Retina (tissue), 1 donor: ENCODE measurements around the gene TPST2.
"Not testable (repeated sequence)": the region's sequence is repeated elsewhere in the genome, so short reads cannot be mapped to it uniquely, and the experiment has no call there.

Experiments used
- DNase-seq: peaks from one replicate; pipeline ENCODE4 v3.0.0-alpha.2; 2016

TPST2 gene

GRCh38 chr22:26589845-26590736 lies at the start of gene TPST2:
Gene TPST2, minus strand, starts transcription at chr22:26590132. Its CDS starts 48,502 bp downstream, at chr22:26541630.
- peak; percentile 68 for DNase-seq

- no peak for DNase-seq
These were observed 46.4 kb upstream of the TPST2 start for GRCh38 chr22:26636296-26636695.

DNA sequence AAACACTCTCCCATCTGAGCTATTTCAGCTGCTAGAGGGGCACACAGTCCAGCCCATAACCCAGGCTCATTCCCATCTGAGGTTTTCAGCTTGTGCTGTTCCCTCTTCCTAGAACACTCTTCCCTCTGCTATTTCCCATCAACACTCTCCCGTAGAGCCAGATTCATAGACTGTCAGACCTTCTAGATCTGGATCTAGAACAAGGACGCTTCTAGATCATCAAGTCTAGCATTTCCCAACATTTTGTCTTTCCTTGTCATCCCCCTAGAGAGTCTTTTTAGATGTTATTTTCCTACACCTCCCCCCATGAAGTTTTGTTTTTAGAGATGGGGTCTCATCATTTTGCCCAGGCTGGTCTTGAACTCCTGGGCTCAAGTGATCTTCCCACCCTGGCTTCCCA lies 45.2 kb upstream of the TPST2 start:
- no peak for DNase-seq

GRCh38 chr22:26634189-26634588 lies 44.3 kb upstream of the TPST2 start:
- no peak for DNase-seq

GRCh38 chr22:26632422-26633155 lies 42.7 kb upstream of the TPST2 start:
- DNase-seq = no peak

GRCh38 chr22:26631282-26631681 lies 41.4 kb upstream of the TPST2 start:
- no peak for DNase-seq

DNA sequence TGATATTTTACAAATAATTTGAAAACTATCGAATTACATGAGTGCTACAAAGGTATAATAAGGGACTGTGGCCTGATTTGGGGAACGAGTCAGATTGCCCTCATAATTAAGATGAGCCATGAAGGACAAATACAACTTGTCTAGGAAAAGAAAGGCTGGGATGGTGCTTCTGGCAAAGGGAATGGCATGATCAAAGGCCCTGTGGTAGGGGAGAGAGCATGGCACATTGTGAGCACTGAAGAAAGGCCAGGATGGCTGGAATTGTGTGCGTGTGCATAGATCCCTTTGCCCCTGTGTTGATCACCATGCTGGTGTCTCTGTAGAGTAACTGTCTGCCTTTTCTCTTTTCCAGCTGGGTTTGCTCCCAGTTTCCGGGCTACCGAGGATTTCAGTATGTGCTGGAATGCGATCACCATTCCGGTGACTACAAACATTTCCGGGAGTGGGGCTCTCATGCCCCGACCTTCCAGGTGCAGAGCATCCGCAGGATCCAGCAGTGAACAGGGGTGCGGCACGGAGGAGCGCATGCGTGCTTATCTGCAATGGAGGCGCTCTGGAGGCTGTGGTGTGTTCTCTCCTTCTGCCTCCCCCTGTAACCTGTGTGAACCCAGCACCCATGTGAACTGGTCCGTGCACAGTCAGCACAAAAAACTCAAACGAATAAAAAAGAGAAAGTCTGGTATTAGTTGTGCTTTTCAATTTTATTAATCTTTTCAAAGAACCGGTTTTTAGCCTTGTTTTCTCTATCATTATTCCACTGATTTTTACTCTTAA lies 40.2 kb upstream of the TPST2 start:
- DNase-seq = no peak

DNA sequence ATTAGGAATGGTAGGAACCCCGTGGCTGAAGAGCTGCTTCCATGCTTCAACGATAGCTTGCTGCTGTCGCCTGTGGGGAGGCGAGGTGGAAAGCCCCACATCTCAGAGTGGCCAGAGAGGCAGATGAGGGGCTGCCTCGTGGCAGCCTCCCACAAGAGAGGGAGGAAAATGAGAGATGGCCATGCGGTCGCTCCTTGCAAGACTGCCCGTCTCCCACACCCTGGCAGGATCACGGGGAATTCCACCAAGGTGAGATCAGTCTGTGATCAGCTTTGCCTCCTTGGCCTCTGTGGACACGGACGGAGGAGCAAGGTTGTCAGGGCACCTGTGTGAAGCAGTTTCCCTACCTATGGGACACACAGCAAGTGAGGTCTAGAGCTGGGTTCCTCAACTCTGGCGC lies 34.9 kb upstream of the TPST2 start:
- DNase-seq = no peak

DNA sequence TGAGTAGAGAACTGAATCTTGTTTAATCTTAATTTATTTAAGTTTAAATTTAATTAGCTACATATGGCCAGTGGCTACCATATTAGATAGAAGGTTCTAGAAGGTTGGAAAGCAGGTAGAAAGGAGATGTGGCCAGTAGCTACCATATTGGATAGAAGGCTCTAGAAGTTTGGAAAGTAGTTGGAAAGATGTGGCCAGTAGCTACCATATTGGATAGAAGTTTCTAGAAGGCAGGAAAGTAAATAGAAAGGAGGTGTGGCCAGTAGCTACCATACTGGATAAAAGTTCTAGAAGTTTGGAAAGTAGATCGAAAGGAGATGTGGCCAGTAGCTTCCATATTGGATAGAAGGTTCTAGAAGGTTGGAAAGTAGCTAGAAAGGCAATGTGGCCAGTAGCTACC lies 34.1 kb upstream of the TPST2 start:
- DNase-seq = no peak

DNA sequence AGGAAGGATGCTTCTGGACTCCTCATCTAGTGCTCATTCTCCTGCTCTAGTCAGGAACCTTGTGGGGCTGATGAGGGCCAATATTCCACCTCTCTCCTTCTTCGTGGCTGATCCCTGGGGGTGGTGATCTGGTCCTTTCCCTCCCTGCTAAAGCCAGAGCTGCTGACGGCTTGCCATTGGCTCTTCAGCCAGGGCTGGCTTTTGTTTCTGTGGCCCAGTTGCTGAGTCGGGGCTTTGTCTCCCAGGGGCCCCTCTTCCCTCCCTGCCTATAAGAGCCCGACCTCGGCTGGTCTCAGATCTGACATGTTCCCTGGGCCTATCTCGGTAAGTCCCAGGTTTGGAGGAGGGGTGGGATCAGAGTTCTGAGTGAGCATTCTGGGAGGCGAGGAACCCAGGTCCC lies 31.7 kb upstream of the TPST2 start, which contains the start of gene CRYBA4:
Gene CRYBA4, plus strand, starts transcription at position 301 of the 400 bp plus-strand sequence. CDS start 634 bp downstream, outside the sequence.
- DNase-seq = no peak

DNA sequence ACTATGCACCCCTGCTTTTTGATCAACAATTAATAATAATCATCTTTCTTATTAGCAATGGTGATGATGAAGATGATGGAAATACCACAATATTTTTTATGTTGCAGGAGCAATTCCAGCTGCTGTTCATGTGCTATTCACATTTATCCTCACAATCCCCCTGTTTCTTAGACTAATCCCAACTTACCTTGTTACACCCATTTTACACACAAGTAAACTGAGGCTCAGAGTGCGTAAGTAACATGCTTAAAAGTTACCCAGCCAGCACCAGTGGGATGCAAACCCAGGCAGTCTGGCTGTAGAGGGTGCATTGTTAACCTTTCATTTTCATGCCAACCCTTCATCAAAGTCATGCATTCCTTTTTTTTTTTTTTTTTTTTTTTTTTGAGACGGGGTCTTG lies 30.3 kb upstream of the TPST2 start:
- DNase-seq = no peak

DNA sequence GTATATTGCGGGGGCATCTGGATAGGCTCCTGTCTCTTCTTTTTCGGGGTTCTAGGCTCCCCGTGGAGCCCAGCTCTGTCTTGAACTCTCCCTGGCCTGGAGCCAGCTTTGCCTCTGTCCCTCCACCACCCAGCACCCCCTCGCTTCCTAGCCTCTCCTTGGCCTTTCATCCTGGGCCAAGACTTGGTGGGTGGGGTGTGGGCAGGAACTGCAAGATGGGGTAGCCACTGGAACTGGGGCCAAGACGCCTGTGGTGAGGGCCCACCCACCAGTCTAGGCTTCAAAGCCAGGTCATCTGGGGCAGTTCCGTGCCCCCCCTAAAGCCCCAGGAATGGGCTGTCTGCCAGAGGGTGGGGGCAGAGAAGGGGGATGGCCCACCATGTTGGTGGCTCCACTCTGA lies 29.6 kb upstream of the TPST2 start:
- DNase-seq = no peak

GRCh38 chr22:26618455-26618854 lies 28.5 kb upstream of the TPST2 start:
- DNase-seq = no peak

DNA sequence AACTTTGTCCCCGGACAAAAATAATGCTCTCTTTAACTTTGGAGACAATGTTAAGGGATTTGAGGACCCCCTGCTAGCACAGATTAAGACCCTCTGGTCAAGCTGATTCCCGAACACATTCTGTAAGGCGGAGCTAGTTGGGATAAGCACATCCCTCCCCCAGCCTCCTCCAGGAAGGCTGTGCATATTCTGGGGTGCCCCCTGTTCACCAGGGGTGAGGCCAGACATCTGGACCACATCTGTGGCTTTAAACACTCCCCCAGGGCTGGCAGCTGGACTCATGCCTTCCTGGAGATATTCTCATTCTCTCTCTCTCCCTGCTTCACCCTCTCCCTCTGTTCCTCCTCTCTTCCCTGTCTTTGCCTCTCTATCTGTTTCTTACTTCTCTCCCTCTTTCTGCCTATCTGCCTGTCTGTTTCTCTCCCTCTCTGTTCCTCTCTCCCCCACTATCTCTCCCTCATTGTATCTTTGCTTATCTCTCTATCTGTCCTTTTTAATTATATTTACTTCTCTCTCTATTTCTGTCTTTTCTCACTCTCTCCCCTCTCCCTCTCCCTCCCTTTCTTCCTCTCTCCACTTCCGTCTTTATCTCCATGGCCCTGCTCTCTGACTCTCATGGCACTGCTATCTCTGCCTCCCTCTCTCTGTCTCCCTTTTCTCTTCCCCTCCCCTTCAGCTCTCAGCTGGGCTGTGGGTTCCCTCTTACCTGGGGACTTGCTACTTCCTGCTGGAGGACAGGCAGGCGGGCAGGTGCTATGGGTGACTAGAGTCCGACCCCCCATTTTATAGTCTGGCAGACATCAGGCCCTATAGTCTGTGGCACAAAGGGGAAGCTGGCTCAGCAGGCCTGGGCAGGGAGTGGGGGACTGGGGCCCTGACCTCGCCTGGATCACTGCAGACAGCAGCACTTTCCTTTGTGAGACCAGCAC lies 27.6 kb upstream of the TPST2 start, which contains the start of gene CRYBB1:
Gene CRYBB1, minus strand, starts transcription at position 757 of the 929 bp plus-strand sequence. CDS start 1,708 bp downstream, outside the sequence.
- DNase-seq = no peak

GRCh38 chr22:26616650-26617049 lies 26.7 kb upstream of the TPST2 start:
- DNase-seq = no peak

- DNase-seq = no peak
These were observed 26.0 kb upstream of the TPST2 start for GRCh38 chr22:26615830-26616435.

- DNase-seq = no peak
These were observed 25.2 kb upstream of the TPST2 start for GRCh38 chr22:26615149-26615548.

DNA sequence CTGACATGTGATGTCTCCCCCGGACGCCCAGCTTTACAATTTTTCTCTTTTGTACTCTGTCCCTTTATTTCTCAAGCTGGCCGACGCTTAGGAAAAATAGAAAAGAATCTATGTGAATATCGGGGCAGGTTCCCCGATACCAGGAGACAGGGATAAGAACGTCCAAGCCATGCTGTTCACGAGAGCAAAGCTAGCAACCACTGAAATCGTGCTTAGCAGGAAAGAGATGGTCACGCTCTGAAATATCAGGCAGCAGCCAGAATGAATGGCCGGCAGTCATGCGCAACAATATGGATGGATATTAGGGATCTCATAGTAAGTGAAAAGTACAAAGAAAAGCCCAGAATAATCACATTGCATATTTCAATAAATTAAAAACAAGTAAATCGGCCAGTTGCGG lies 24.4 kb upstream of the TPST2 start:
- no peak for DNase-seq

DNA sequence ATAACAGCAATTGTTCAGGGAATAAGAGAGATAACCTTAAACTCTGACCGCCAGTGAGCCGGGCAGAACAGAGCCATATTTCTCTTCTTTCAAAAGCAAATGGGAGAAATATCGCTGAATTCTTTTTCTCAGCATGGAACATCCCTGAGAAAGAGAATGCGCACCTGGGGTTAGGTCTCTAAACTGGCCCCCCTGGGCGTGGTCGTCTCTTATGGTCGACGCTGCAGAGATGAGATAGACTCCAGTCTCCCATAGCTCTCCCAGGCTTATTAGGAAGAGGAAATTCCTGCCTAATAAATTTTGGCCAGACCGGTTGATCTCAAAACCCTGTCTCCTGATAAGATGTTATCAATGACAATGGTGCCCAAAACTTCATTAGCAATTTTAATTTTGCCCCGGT lies 23.8 kb upstream of the TPST2 start:
- DNase-seq = not testable (repeated sequence)

DNA sequence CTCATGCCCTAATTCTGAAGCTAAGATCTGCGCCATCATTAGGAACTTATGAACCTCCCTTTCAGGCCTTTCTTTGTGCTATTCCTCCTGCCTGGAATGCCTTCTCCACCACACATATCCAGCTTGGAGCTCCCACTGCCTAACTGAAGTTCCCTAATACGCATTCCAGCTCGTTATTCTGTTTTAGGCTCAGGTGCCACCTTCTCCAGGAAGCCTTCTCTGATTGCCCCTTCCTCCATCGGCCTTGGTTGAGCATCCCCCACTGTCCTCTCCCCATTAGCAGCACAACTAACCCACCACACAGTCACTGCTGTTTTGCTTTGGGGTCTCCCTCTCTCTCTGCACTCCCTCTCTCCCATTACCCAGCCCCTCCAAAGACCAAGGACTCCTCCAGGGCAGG lies 22.7 kb upstream of the TPST2 start:
- no peak for DNase-seq

DNA sequence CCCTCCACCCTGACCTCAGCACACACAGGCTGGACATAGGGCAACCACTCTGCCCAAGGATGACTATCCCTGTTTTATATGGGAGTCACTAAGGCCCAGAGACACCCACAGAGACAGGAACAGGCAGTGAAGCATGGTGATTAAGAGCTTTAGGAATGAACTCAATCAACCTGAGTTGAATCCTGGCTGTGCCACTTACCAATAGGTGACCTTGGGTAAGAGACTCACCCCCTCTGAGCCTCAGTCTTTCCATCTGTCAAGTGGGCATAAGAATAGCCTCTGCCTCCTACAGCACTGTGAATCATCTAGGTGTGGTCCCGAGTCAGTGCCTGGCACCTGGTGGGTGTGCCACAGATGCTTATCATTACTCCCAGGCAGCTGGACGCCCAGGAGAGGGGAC lies 21.1 kb upstream of the TPST2 start:
- no peak for DNase-seq
